GM12878 (cell line): ENCODE results near the gene NEB. TPM values are rescaled to one million over a fixed set of nuclear protein-coding genes. Genes with fewer than 3 reads are reported as not detected.

Experiments used
- ATAC-seq: fragments of 200-7000 bp; cut with Tn5 transposase; 3 replicates; pipeline ENCODE4 v1.9.1; 2020; ENCODE audit warnings: mild to moderate bottlenecking, moderate library complexity
- BruUV-seq: library from RNA; stranded (reverse); fragments of 400-500 nt; replicated peaks from 2 replicates; lab custom pipeline; 2021; lab: Mats Ljungman, UMichigan
- CTCF ChIA-PET: fragments of 300-600 bp; sonication (Branson Sonifier 250); formaldehyde crosslinking; extraction: SDS; loops from one replicate; lab custom pipeline; 2021; ENCODE audit warnings: inconsistent platforms; lab: Yijun Ruan, JAX
- POLR2A ChIA-PET: fragments of 350-600 bp; formaldehyde crosslinking; extraction: SDS; loops from one replicate; lab custom pipeline; 2021; ENCODE audit warnings: inconsistent platforms; lab: Charles Lee
- RAD21 ChIA-PET: fragments of 300-600 bp; sonication (Branson Sonifier 250); formaldehyde crosslinking; loops from one replicate; lab custom pipeline; 2023; ENCODE audit warnings: antibody characterized with exemption; ENCODE audit not compliant: unreplicated experiment; lab: Charles Lee
- SMC1A ChIA-PET: fragments of 300-600 bp; sonication (Branson Sonifier 250); formaldehyde crosslinking; loops from one replicate; lab custom pipeline; 2023; ENCODE audit not compliant: unreplicated experiment, uncharacterized antibody; lab: Charles Lee
- DNase-seq: peaks from one replicate; pipeline ENCODE4 v3.0.0-alpha.2; 2011; ENCODE audit warnings: low read depth, low spot score
- FAIRE-seq: peaks from 3 replicates; lab custom pipeline; 2011; peaks lifted over from hg19 to GRCh38; lab: Jason Lieb, UNC
- H2AFZ ChIP-seq: 2 replicates; pipeline ENCODE4 v1.6.0; 2011; ENCODE audit warnings: low read depth, low read length, control low read depth; ENCODE audit not compliant: control insufficient read depth
- H3K27ac ChIP-seq: 2 replicates; pipeline ENCODE4 v1.5.1; 2011; ENCODE audit warnings: control low read depth; ENCODE audit not compliant: control insufficient read depth, insufficient read depth
- H3K27me3 ChIP-seq, 2 experiments: replicated peaks in 1 of 2; 2 replicates each; pipeline versions ENCODE4 v1.6.0 to v1.6.1; 2011; ENCODE audit warnings: low read length in 1 of 2; ENCODE audit not compliant: control insufficient read depth in 2 of 2, insufficient read depth in 2 of 2
- H3K36me3 ChIP-seq, 2 experiments: 2 replicates each; pipeline ENCODE4 v1.5.1; 2011; ENCODE audit warnings: low read length in 1 of 2; ENCODE audit not compliant: control insufficient read depth in 2 of 2, insufficient read depth in 2 of 2
- H3K4me1 ChIP-seq: 2 replicates; pipeline ENCODE4 v1.6.1; 2011; ENCODE audit warnings: mild to moderate bottlenecking, low read length, moderate library complexity, mixed read lengths; ENCODE audit not compliant: control insufficient read depth, insufficient read depth
- H3K4me2 ChIP-seq: 2 replicates; pipeline ENCODE4 v1.6.0; 2011; ENCODE audit warnings: control low read depth; ENCODE audit not compliant: control insufficient read depth, insufficient read depth
- H3K4me3 ChIP-seq: fragments of 200-600 bp; sonication (generic); 2 replicates; pipeline ENCODE4 v1.5.1; 2016
- H3K79me2 ChIP-seq: 2 replicates; pipeline ENCODE4 v1.6.0; 2011; ENCODE audit warnings: low read length; ENCODE audit not compliant: control insufficient read depth, insufficient read depth
- H3K9ac ChIP-seq: 2 replicates; pipeline ENCODE4 v1.8.0; 2011; ENCODE audit warnings: low read length, control low read depth, mixed read lengths; ENCODE audit not compliant: control insufficient read depth, insufficient read depth
- H3K9me3 ChIP-seq: replicated peaks from 3 replicates; pipeline ENCODE4 v1.5.1; 2011; ENCODE audit warnings: mild to moderate bottlenecking, low read length; ENCODE audit not compliant: control insufficient read depth, insufficient read depth
- H4K20me1 ChIP-seq: 2 replicates; pipeline ENCODE4 v1.6.0; 2011; ENCODE audit not compliant: control insufficient read depth, insufficient read depth
- BRCA1 ChIP-seq: IDR thresholded peaks from 2 replicates; pipeline ENCODE4 v1.6.1; 2011; ENCODE audit warnings: low read depth, low read length, improper control_type of control experiment
- CTCF ChIP-seq, 3 experiments: IDR thresholded peaks in 2 of 3; conservative IDR thresholded peaks in 1 of 3; 2 replicates each; pipeline ENCODE4 v1.5.1; 2011; ENCODE audit warnings: low read depth in 3 of 3, low read length in 3 of 3, mild to moderate bottlenecking in 3 of 3, control low read depth in 2 of 3, moderate library complexity in 2 of 3, inconsistent platforms in 1 of 3, mixed read lengths in 1 of 3; ENCODE audit not compliant: control insufficient read depth in 2 of 3, insufficient read depth in 1 of 3; ENCODE audit errors: extremely low read depth in 1 of 3
- whole genome bisulfite sequencing: methylation state at CpG from one replicate; pipeline ENCODE4 v1.1.6; 2016; ENCODE audit warnings: low lambda C conversion rate; ENCODE audit not compliant: insufficient replicate concordance, insufficient coverage; ENCODE audit errors: missing lambda C conversion rate; 5-methylcytosine and 5-hydroxymethylcytosine counted together
- in situ Hi-C: fragments of 300-500 bp; cut with MboI; formaldehyde crosslinking; loops from 9 replicates; pipeline ENCODE4 v1.14.3; 2018; ENCODE audit warnings: mixed read lengths
- intact Hi-C: fragments of 100-400 bp; cut with micrococcal nuclease; formaldehyde crosslinking; loops from one replicate; pipeline ENCODE4 v1.14.2; 2022; ENCODE audit not compliant: unreplicated experiment
- polyA plus RNA-seq, 11 experiments: library from polyadenylated mRNA; depleted of rRNA in 4 of 11; unstranded in 6 of 11; stranded (reverse) in 5 of 11; fragments of >200 nt; fragmentation: Nextera tagmentation in 4 of 11; fragmentation: Illumina TruSeq in 1 of 11; extraction: Ambion mirVana in 4 of 11; extraction: Trizol in 1 of 11; gene quantifications; 1 replicate in 1 of 11; 2 replicates in 10 of 11; pipeline versions ENCODE4 v1.2.1 to v1.2.3, GENCODE V29; 2011 to 2016; ENCODE audit warnings: inconsistent platforms in 2 of 11, missing spikeins in 2 of 11, low read depth in 1 of 11
- total RNA-seq, 4 experiments: library from RNA; depleted of rRNA in 3 of 4; stranded (reverse); fragments of >200 nt in 3 of 4; fragmentation: Illumina TruSeq in 1 of 4; extraction: Trizol in 1 of 4; gene quantifications; 2 replicates each; pipeline versions ENCODE4 v1.2.1 to v1.2.3, GENCODE V29; 2013 to 2021

Gene NEB
- total and polyA plus RNA-seq, 10 of the 15 experiments (the other 5 are each of a cell fraction or from before 2014, with no cell fraction given), result 0.04 to 0.77 (median 0.12) TPM

- Histone ChIP-seq H3K4me2 (no peak overlapping the region), H3K36me3 (no peaks in the 10 kb centered on the region), H2AFZ (no peak overlapping the region), H3K27ac (no peak overlapping the region), H3K4me1 (peaks cover 16% of the 10 kb centered on the region), H4K20me1 (no peaks in the 10 kb centered on the region), H3K27me3 (no peaks in the 10 kb centered on the region), H3K79me2 (no peaks in the 10 kb centered on the region), H3K9ac (no peak overlapping the region), H3K9me3 (no peaks in the 10 kb centered on the region), H3K4me3 (no peak overlapping the region)
- no TSS peak for BruUV-seq
- TF ChIP-seq CTCF (IDR thresholded peaks at IDR 0.05 in 2 of 3, conservative IDR thresholded peaks at IDR 0.05 in 1 of 3; ENCODE audit: control insufficient read depth in 2 of 3, extremely low read depth in 1 of 3, insufficient read depth in 1 of 3, low read depth in 3 of 3, low read length in 3 of 3), result peak in 2 of 3 experiments; percentile 5 to 17; a peak in 1 of 6 replicates
- no peak for TF ChIP-seq BRCA1
- intact Hi-C loops (no loop called here), in situ Hi-C loops (no loop called here)
- ChIA-PET SMC1A (interaction anchor here (0.8 to 1.4 kb wide), 3 partner anchors 8 to 78 kb away, joined by 3 to 4 read pairs (median 4); no protein-coding TSS in a partner anchor), POLR2A (no interaction called here), CTCF (interaction anchor here (0.7 to 1.4 kb wide), 2 partner anchors 8 to 59 kb away, joined by 3 read pairs; no protein-coding TSS in a partner anchor), RAD21 (no interaction called here)
- 47% methylated on average over 3 of the region's 3 CpGs for WGBS
- FAIRE-seq (no peak), ATAC-seq (peak; percentile 53; the same call in 2 of the 3 replicates), DNase-seq (no peak)
These were observed 5.4 kb downstream of the NEB start for GRCh38 chr2:151728804-151729414.
